ENCODE results near the gene LRMDA. TPM values are rescaled to one million over a fixed set of nuclear protein-coding genes. Genes with fewer than 3 reads are reported as not detected.

The LRMDA gene
- polyA plus RNA-seq, 1 donor (not counting 4 experiments of a cell fraction or from before 2014, with no cell fraction given): not detected

- H3K4me2 ChIP-seq (ENCODE audit: control insufficient read depth, extremely low read depth, insufficient read depth, low read depth, low read length): no peak overlapping the region
- H3K9me3 ChIP-seq (ENCODE audit: control insufficient read depth, low read depth, low read length): no peaks in the 10 kb centered on the region
Observed at GRCh38 chr10:75452997-75453396, 21.6 kb downstream of the LRMDA start.

GRCh38 chr10:75456122-75456521, 24.7 kb downstream of the LRMDA start:
- Histone ChIP-seq H3K9me3 (ENCODE audit: control insufficient read depth, low read depth, low read length) (no peaks in the 10 kb centered on the region), H3K4me3 (ENCODE audit: control insufficient read depth in 2 of 3, extremely low read depth in 1 of 3, insufficient read depth in 2 of 3, low read depth in 1 of 3, low read length in 3 of 3) (no peak overlapping the region), H3K4me1 (ENCODE audit: control insufficient read depth, extremely low read depth, insufficient read depth, low read length) (no peaks in the 10 kb centered on the region), H3K9me1 (ENCODE audit: control insufficient read depth, extremely low read depth, insufficient read depth, low read length) (no peaks in the 10 kb centered on the region), H3K4me2 (ENCODE audit: control insufficient read depth, extremely low read depth, insufficient read depth, low read depth, low read length) (no peak overlapping the region), H3K36me3 (ENCODE audit: control insufficient read depth in 2 of 2, extremely low read depth in 1 of 2, insufficient read depth in 2 of 2, low read length in 2 of 2) (no peaks in the 10 kb centered on the region), H4K20me1 (ENCODE audit: control insufficient read depth, extremely low read depth, insufficient read depth, low read length) (no peaks in the 10 kb centered on the region), H3K79me2 (ENCODE audit: control insufficient read depth, insufficient read depth, low read length) (no peaks in the 10 kb centered on the region), H3K27me3 (ENCODE audit: control insufficient read depth, extremely low read depth, insufficient read depth, low read length) (no peaks in the 10 kb centered on the region), H2AFZ (ENCODE audit: control insufficient read depth, low read length) (no peak overlapping the region), H3K9ac (ENCODE audit: control insufficient read depth, extremely low read depth, insufficient read depth, low read length) (no peak overlapping the region), H3K27ac (ENCODE audit: control insufficient read depth, insufficient read depth, low read length) (no peak overlapping the region)
- FAIRE-seq (no peak), DNase-seq (ENCODE audit: low read depth, low spot score) (no peak)
- TF ChIP-seq EZH2 (IDR thresholded peaks at IDR 0.05; ENCODE audit: low read length): no peak
- TF ChIP-seq, protein P1, sequence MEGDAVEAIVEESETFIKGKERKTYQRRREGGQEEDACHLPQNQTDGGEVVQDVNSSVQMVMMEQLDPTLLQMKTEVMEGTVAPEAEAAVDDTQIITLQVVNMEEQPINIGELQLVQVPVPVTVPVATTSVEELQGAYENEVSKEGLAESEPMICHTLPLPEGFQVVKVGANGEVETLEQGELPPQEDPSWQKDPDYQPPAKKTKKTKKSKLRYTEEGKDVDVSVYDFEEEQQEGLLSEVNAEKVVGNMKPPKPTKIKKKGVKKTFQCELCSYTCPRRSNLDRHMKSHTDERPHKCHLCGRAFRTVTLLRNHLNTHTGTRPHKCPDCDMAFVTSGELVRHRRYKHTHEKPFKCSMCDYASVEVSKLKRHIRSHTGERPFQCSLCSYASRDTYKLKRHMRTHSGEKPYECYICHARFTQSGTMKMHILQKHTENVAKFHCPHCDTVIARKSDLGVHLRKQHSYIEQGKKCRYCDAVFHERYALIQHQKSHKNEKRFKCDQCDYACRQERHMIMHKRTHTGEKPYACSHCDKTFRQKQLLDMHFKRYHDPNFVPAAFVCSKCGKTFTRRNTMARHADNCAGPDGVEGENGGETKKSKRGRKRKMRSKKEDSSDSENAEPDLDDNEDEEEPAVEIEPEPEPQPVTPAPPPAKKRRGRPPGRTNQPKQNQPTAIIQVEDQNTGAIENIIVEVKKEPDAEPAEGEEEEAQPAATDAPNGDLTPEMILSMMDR (optimal IDR thresholded peaks at IDR 0.05 in 1 of 3, IDR thresholded peaks at IDR 0.05 in 1 of 3, conservative IDR thresholded peaks at IDR 0.05 in 1 of 3; ENCODE audit: extremely low read depth in 1 of 3, insufficient read depth in 2 of 3, low read length in 3 of 3): no peak
- dilution Hi-C loops (cut with MboI; ENCODE audit: extremely low pct_ligation_motif_present, low sequenced_read_pairs): no loop called here

More at GRCh38 chr10:75452997-75453396, 21.6 kb downstream of the LRMDA start:
- FAIRE-seq (no peak), DNase-seq (ENCODE audit: low read depth, low spot score) (no peak)
- H3K4me1 ChIP-seq (ENCODE audit: control insufficient read depth, extremely low read depth, insufficient read depth, low read length): no peaks in the 10 kb centered on the region
- dilution Hi-C loops (cut with MboI; ENCODE audit: extremely low pct_ligation_motif_present, low sequenced_read_pairs): no loop called here
- H3K4me3 ChIP-seq (ENCODE audit: control insufficient read depth in 2 of 3, extremely low read depth in 1 of 3, insufficient read depth in 2 of 3, low read depth in 1 of 3, low read length in 3 of 3): no peak overlapping the region
- H3K27ac ChIP-seq (ENCODE audit: control insufficient read depth, insufficient read depth, low read length): no peak overlapping the region
- H3K9me1 ChIP-seq (ENCODE audit: control insufficient read depth, extremely low read depth, insufficient read depth, low read length): no peaks in the 10 kb centered on the region
- H2AFZ ChIP-seq (ENCODE audit: control insufficient read depth, low read length): no peak overlapping the region
- H3K27me3 ChIP-seq (ENCODE audit: control insufficient read depth, extremely low read depth, insufficient read depth, low read length): no peaks in the 10 kb centered on the region
- H4K20me1 ChIP-seq (ENCODE audit: control insufficient read depth, extremely low read depth, insufficient read depth, low read length): no peaks in the 10 kb centered on the region
- H3K79me2 ChIP-seq (ENCODE audit: control insufficient read depth, insufficient read depth, low read length): no peaks in the 10 kb centered on the region
- no peak for TF ChIP-seq EZH2 (IDR thresholded peaks at IDR 0.05; ENCODE audit: low read length)
- TF ChIP-seq, protein P1 (optimal IDR thresholded peaks at IDR 0.05 in 1 of 3, IDR thresholded peaks at IDR 0.05 in 1 of 3, conservative IDR thresholded peaks at IDR 0.05 in 1 of 3; ENCODE audit: extremely low read depth in 1 of 3, insufficient read depth in 2 of 3, low read length in 3 of 3): no peak
- no peak overlapping the region for H3K9ac ChIP-seq (ENCODE audit: control insufficient read depth, extremely low read depth, insufficient read depth, low read length)
- no peaks in the 10 kb centered on the region for H3K36me3 ChIP-seq (ENCODE audit: control insufficient read depth in 2 of 2, extremely low read depth in 1 of 2, insufficient read depth in 2 of 2, low read length in 2 of 2)

Measured in keratinocyte (primary cell).